Measurements from ENCODE around the gene PCDH9.

- TF ChIP-seq CTCF (IDR thresholded peaks at IDR 0.05; ENCODE audit: insufficient read depth, low read length, poor library complexity, severe bottlenecking) (no peak), EZH2phosphoT487 (conservative IDR thresholded peaks at IDR 0.05; ENCODE audit: low read length) (no peak)
Measured at GRCh38 chr13:66809485-66809884, 420.7 kb downstream of the PCDH9 start.

All from SU-DHL-6 (cell line).